Measurements from ENCODE around the gene FBXO44. TPM values are rescaled to one million over a fixed set of nuclear protein-coding genes. Genes with fewer than 3 reads are reported as not detected.

FBXO44 gene
- total and polyA plus RNA-seq, 2 donors, result 8.6 to 37.3 TPM

- Histone ChIP-seq H3K9me3 (ENCODE audit: control insufficient read depth in 2 of 2, insufficient read depth in 1 of 2, low read length in 1 of 2) (no peaks in the 10 kb centered on the region), H3K27me3 (ENCODE audit: control insufficient read depth in 2 of 2, insufficient read depth in 1 of 2, low read length in 1 of 2) (no peaks in the 10 kb centered on the region), H3K27ac (ENCODE audit: low read depth in 1 of 2, low read length in 1 of 2) (no peak overlapping the region), H3K36me3 (ENCODE audit: control insufficient read depth in 2 of 2, insufficient read depth in 2 of 2, low read length in 1 of 2) (no peaks in the 10 kb centered on the region), H3K4me3 (ENCODE audit: low read length in 2 of 2) (no peak overlapping the region), H3K4me1 (ENCODE audit: control insufficient read depth in 2 of 2, insufficient read depth in 2 of 2, low read length in 2 of 2) (no peaks in the 10 kb centered on the region)
- no peak for DNase-seq (ENCODE audit: low read depth in 6 of 9, low spot score in 9 of 9)
- WGBS, result 64% methylated on average over 7 of the region's 7 CpGs
These were observed 37.9 kb upstream of the FBXO44 start for GRCh38 chr1:11616766-11617165.

- 86% methylated on average over 7 of the region's 7 CpGs for WGBS
- Histone ChIP-seq H3K9me3 (ENCODE audit: control insufficient read depth in 2 of 2, insufficient read depth in 1 of 2, low read length in 1 of 2) (no peaks in the 10 kb centered on the region), H3K4me3 (ENCODE audit: low read length in 2 of 2) (no peak overlapping the region), H3K27me3 (ENCODE audit: control insufficient read depth in 2 of 2, insufficient read depth in 1 of 2, low read length in 1 of 2) (no peaks in the 10 kb centered on the region), H3K36me3 (ENCODE audit: control insufficient read depth in 2 of 2, insufficient read depth in 2 of 2, low read length in 1 of 2) (no peaks in the 10 kb centered on the region), H3K27ac (ENCODE audit: low read depth in 1 of 2, low read length in 1 of 2) (no peak overlapping the region), H3K4me1 (ENCODE audit: control insufficient read depth in 2 of 2, insufficient read depth in 2 of 2, low read length in 2 of 2) (no peaks in the 10 kb centered on the region)
- DNase-seq (ENCODE audit: low read depth in 6 of 9, low spot score in 9 of 9), result no peak
These were observed 37.4 kb upstream of the FBXO44 start for GRCh38 chr1:11617314-11617713.

- Histone ChIP-seq H3K36me3 (ENCODE audit: control insufficient read depth in 2 of 2, insufficient read depth in 2 of 2, low read length in 1 of 2) (no peaks in the 10 kb centered on the region), H3K4me3 (ENCODE audit: low read length in 2 of 2) (no peak overlapping the region), H3K4me1 (ENCODE audit: control insufficient read depth in 2 of 2, insufficient read depth in 2 of 2, low read length in 2 of 2) (no peaks in the 10 kb centered on the region), H3K27me3 (ENCODE audit: control insufficient read depth in 2 of 2, insufficient read depth in 1 of 2, low read length in 1 of 2) (no peaks in the 10 kb centered on the region), H3K9me3 (ENCODE audit: control insufficient read depth in 2 of 2, insufficient read depth in 1 of 2, low read length in 1 of 2) (no peaks in the 10 kb centered on the region), H3K27ac (ENCODE audit: low read depth in 1 of 2, low read length in 1 of 2) (no peak overlapping the region)
- DNase-seq (ENCODE audit: low read depth in 6 of 9, low spot score in 9 of 9), result no peak
- 94% methylated on average over 2 of the region's 2 CpGs for WGBS
These were observed 36.9 kb upstream of the FBXO44 start for GRCh38 chr1:11617741-11618140.

GRCh38 chr1:11620405-11620804 is 34.3 kb upstream of the FBXO44 start:
- no peaks in the 10 kb centered on the region for H3K36me3 ChIP-seq (ENCODE audit: control insufficient read depth in 2 of 2, insufficient read depth in 2 of 2, low read length in 1 of 2)
- no peaks in the 10 kb centered on the region for H3K27me3 ChIP-seq (ENCODE audit: control insufficient read depth in 2 of 2, insufficient read depth in 1 of 2, low read length in 1 of 2)
- H3K4me3 ChIP-seq (ENCODE audit: low read length in 2 of 2), result no peak overlapping the region
- DNase-seq (ENCODE audit: low read depth in 6 of 9, low spot score in 9 of 9), result no peak
- H3K4me1 ChIP-seq (ENCODE audit: control insufficient read depth in 2 of 2, insufficient read depth in 2 of 2, low read length in 2 of 2), result no peaks in the 10 kb centered on the region
- H3K9me3 ChIP-seq (ENCODE audit: control insufficient read depth in 2 of 2, insufficient read depth in 1 of 2, low read length in 1 of 2), result no peaks in the 10 kb centered on the region
- no peak overlapping the region for H3K27ac ChIP-seq (ENCODE audit: low read depth in 1 of 2, low read length in 1 of 2)
- 72% methylated on average over 12 of the region's 12 CpGs for WGBS

- H3K27ac ChIP-seq (ENCODE audit: low read depth in 1 of 2, low read length in 1 of 2), result no peak overlapping the region
- peaks cover 0 to 2% of the 10 kb centered on the region in 2 donors for H3K27me3 ChIP-seq (ENCODE audit: control insufficient read depth in 2 of 2, insufficient read depth in 1 of 2, low read length in 1 of 2)
- H3K36me3 ChIP-seq (ENCODE audit: control insufficient read depth in 2 of 2, insufficient read depth in 2 of 2, low read length in 1 of 2), result no peaks in the 10 kb centered on the region
- H3K9me3 ChIP-seq (ENCODE audit: control insufficient read depth in 2 of 2, insufficient read depth in 1 of 2, low read length in 1 of 2), result no peaks in the 10 kb centered on the region
- H3K4me1 ChIP-seq (ENCODE audit: control insufficient read depth in 2 of 2, insufficient read depth in 2 of 2, low read length in 2 of 2), result no peaks in the 10 kb centered on the region
- 84% methylated on average over 5 of the region's 5 CpGs for WGBS
- DNase-seq (ENCODE audit: low read depth in 6 of 9, low spot score in 9 of 9), result no peak
- no peak overlapping the region for H3K4me3 ChIP-seq (ENCODE audit: low read length in 2 of 2)
These were observed 33.8 kb upstream of the FBXO44 start for GRCh38 chr1:11620924-11621323.

GRCh38 chr1:11622398-11622797 is 32.3 kb upstream of the FBXO44 start:
- Histone ChIP-seq H3K9me3 (ENCODE audit: control insufficient read depth in 2 of 2, insufficient read depth in 1 of 2, low read length in 1 of 2) (no peaks in the 10 kb centered on the region), H3K36me3 (ENCODE audit: control insufficient read depth in 2 of 2, insufficient read depth in 2 of 2, low read length in 1 of 2) (no peaks in the 10 kb centered on the region), H3K4me3 (ENCODE audit: low read length in 2 of 2) (no peak overlapping the region), H3K4me1 (ENCODE audit: control insufficient read depth in 2 of 2, insufficient read depth in 2 of 2, low read length in 2 of 2) (no peaks in the 10 kb centered on the region), H3K27me3 (ENCODE audit: control insufficient read depth in 2 of 2, insufficient read depth in 1 of 2, low read length in 1 of 2) (peaks cover 0 to 2% of the 10 kb centered on the region in 2 donors), H3K27ac (ENCODE audit: low read depth in 1 of 2, low read length in 1 of 2) (no peak overlapping the region)
- WGBS, result 64% methylated on average over 3 of the region's 3 CpGs
- DNase-seq (ENCODE audit: low read depth in 6 of 9, low spot score in 9 of 9), result no peak

GRCh38 chr1:11623702-11624101 is 31.0 kb upstream of the FBXO44 start:
- Histone ChIP-seq H3K27me3 (ENCODE audit: control insufficient read depth in 2 of 2, insufficient read depth in 1 of 2, low read length in 1 of 2) (peaks cover 0 to 2% of the 10 kb centered on the region in 2 donors), H3K36me3 (ENCODE audit: control insufficient read depth in 2 of 2, insufficient read depth in 2 of 2, low read length in 1 of 2) (no peaks in the 10 kb centered on the region)

GRCh38 chr1:11626551-11626950 is 28.1 kb upstream of the FBXO44 start:
- no peak for DNase-seq (ENCODE audit: low read depth in 6 of 9, low spot score in 9 of 9)
- 80% methylated on average over 3 of the region's 3 CpGs for WGBS
- Histone ChIP-seq H3K9me3 (ENCODE audit: control insufficient read depth in 2 of 2, insufficient read depth in 1 of 2, low read length in 1 of 2) (no peaks in the 10 kb centered on the region), H3K36me3 (ENCODE audit: control insufficient read depth in 2 of 2, insufficient read depth in 2 of 2, low read length in 1 of 2) (no peaks in the 10 kb centered on the region), H3K4me3 (ENCODE audit: low read length in 2 of 2) (no peak overlapping the region), H3K27me3 (ENCODE audit: control insufficient read depth in 2 of 2, insufficient read depth in 1 of 2, low read length in 1 of 2) (peaks cover 0 to 2% of the 10 kb centered on the region in 2 donors), H3K27ac (ENCODE audit: low read depth in 1 of 2, low read length in 1 of 2) (no peak overlapping the region), H3K4me1 (ENCODE audit: control insufficient read depth in 2 of 2, insufficient read depth in 2 of 2, low read length in 2 of 2) (no peaks in the 10 kb centered on the region)

More at GRCh38 chr1:11623702-11624101, 31.0 kb upstream of the FBXO44 start:
- Histone ChIP-seq H3K4me3 (ENCODE audit: low read length in 2 of 2) (no peak overlapping the region), H3K9me3 (ENCODE audit: control insufficient read depth in 2 of 2, insufficient read depth in 1 of 2, low read length in 1 of 2) (no peaks in the 10 kb centered on the region), H3K27ac (ENCODE audit: low read depth in 1 of 2, low read length in 1 of 2) (no peak overlapping the region), H3K4me1 (ENCODE audit: control insufficient read depth in 2 of 2, insufficient read depth in 2 of 2, low read length in 2 of 2) (no peaks in the 10 kb centered on the region)
- WGBS, result 82% methylated on average over 8 of the region's 8 CpGs
- DNase-seq (ENCODE audit: low read depth in 6 of 9, low spot score in 9 of 9), result no peak

- DNase-seq (ENCODE audit: low read depth in 6 of 9, low spot score in 9 of 9), result no peak
- no peak overlapping the region for H3K27ac ChIP-seq (ENCODE audit: low read depth in 1 of 2, low read length in 1 of 2)
- no peaks in the 10 kb centered on the region for H3K9me3 ChIP-seq (ENCODE audit: control insufficient read depth in 2 of 2, insufficient read depth in 1 of 2, low read length in 1 of 2)
- WGBS, result 97% methylated on average over 7 of the region's 7 CpGs
- no peak overlapping the region for H3K4me3 ChIP-seq (ENCODE audit: low read length in 2 of 2)
- H3K36me3 ChIP-seq (ENCODE audit: control insufficient read depth in 2 of 2, insufficient read depth in 2 of 2, low read length in 1 of 2), result no peaks in the 10 kb centered on the region
- peaks cover 0 to 2% of the 10 kb centered on the region in 2 donors for H3K27me3 ChIP-seq (ENCODE audit: control insufficient read depth in 2 of 2, insufficient read depth in 1 of 2, low read length in 1 of 2)
- H3K4me1 ChIP-seq (ENCODE audit: control insufficient read depth in 2 of 2, insufficient read depth in 2 of 2, low read length in 2 of 2), result no peaks in the 10 kb centered on the region
These were observed 25.9 kb upstream of the FBXO44 start for GRCh38 chr1:11628767-11629166.
